Endothelial cell of umbilical vein (primary cell): Measurements from ENCODE around the gene ATXN3L. TPM values are rescaled to one million over a fixed set of nuclear protein-coding genes. Genes with fewer than 3 reads are reported as not detected.

Experiments
- BruUV-seq: library from RNA; stranded (reverse); fragments of 400-500 nt; replicated peaks from 2 replicates; lab custom pipeline; 2021; lab: Mats Ljungman, UMichigan
- CTCF ChIA-PET: fragments of 300-600, 350-600 bp; sonication (Branson Sonifier 250); formaldehyde crosslinking; loops from one replicate; lab custom pipeline; 2021; ENCODE audit warnings: antibody characterized with exemption, inconsistent platforms; lab: Charles Lee
- POLR2A ChIA-PET: fragments of 300-600, 350-600 bp; sonication (Branson Sonifier 250); formaldehyde crosslinking; loops from one replicate; lab custom pipeline; 2021; ENCODE audit warnings: antibody characterized with exemption, inconsistent platforms; lab: Charles Lee
- DNase-seq: peaks from one replicate; pipeline ENCODE4 v3.0.0-alpha.2; 2011; ENCODE audit warnings: low read depth, low spot score
- FAIRE-seq: peaks from 2 replicates; lab custom pipeline; 2011; peaks lifted over from hg19 to GRCh38; lab: Jason Lieb, UNC
- H2AFZ ChIP-seq: 2 replicates; pipeline ENCODE4 v1.6.0; 2012; ENCODE audit warnings: low read depth, low read length, control low read depth, inconsistent platforms
- H3K27ac ChIP-seq: 2 replicates; pipeline ENCODE4 v1.5.1; 2011; ENCODE audit warnings: low read depth, mild to moderate bottlenecking, control low read depth, low read length, moderate library complexity; ENCODE audit not compliant: insufficient read depth
- H3K27me3 ChIP-seq, 2 experiments: 2 replicates each; pipeline versions ENCODE4 v1.6.0 to v1.6.1; 2011; ENCODE audit warnings: low read length in 2 of 2, mixed read lengths in 1 of 2; ENCODE audit not compliant: control insufficient read depth in 2 of 2, insufficient read depth in 2 of 2
- H3K36me3 ChIP-seq, 2 experiments: 2 replicates in 1 of 2; 3 replicates in 1 of 2; pipeline ENCODE4 v1.5.1; 2011; ENCODE audit warnings: low read length in 2 of 2, mild to moderate bottlenecking in 1 of 2, moderate library complexity in 1 of 2; ENCODE audit not compliant: control insufficient read depth in 2 of 2, insufficient read depth in 2 of 2; ENCODE audit errors: extremely low read depth in 1 of 2
- H3K4me1 ChIP-seq: 3 replicates; pipeline ENCODE4 v1.5.1; 2011; ENCODE audit warnings: mild to moderate bottlenecking, low read length; ENCODE audit not compliant: control insufficient read depth, insufficient read depth; ENCODE audit errors: extremely low read depth
- H3K4me2 ChIP-seq: 2 replicates; pipeline ENCODE4 v1.6.1; 2011; ENCODE audit warnings: low read length, control low read depth, mixed read lengths; ENCODE audit not compliant: insufficient read depth
- H3K4me3 ChIP-seq, 3 experiments: fragments of 200-600 bp in 1 of 3; sonication (generic), shearing (Covaris generic) in 1 of 3; replicated peaks in 1 of 3; 2 replicates each; pipeline ENCODE4 v1.5.1; 2011 to 2016; ENCODE audit warnings: control low read depth in 3 of 3, low read length in 3 of 3, mild to moderate bottlenecking in 2 of 3, inconsistent platforms in 1 of 3, low read depth in 1 of 3, moderate library complexity in 1 of 3; ENCODE audit not compliant: insufficient read depth in 1 of 3
- H3K79me2 ChIP-seq: 2 replicates; pipeline ENCODE4 v1.6.0; 2012; ENCODE audit warnings: low read length, inconsistent platforms; ENCODE audit not compliant: control insufficient read depth, insufficient read depth
- H3K9ac ChIP-seq: replicated peaks from 2 replicates; pipeline ENCODE3; 2011; ENCODE audit warnings: low read length, control low read depth; ENCODE audit not compliant: insufficient read depth; ENCODE audit errors: extremely low read depth
- H3K9me1 ChIP-seq: replicated peaks from 3 replicates; pipeline ENCODE4 v1.6.0; 2011; ENCODE audit warnings: mild to moderate bottlenecking, low read length; ENCODE audit not compliant: control insufficient read depth, insufficient read depth; ENCODE audit errors: extremely low read depth
- H3K9me3 ChIP-seq: replicated peaks from 2 replicates; pipeline ENCODE4 v1.5.1; 2012; ENCODE audit warnings: low read length, inconsistent platforms; ENCODE audit not compliant: control insufficient read depth, insufficient read depth
- H4K20me1 ChIP-seq: replicated peaks from 2 replicates; pipeline ENCODE3; 2011; ENCODE audit warnings: mild to moderate bottlenecking, low read length; ENCODE audit not compliant: control insufficient read depth, insufficient read depth; ENCODE audit errors: extremely low read depth
- EZH2 ChIP-seq: IDR thresholded peaks from 2 replicates; pipeline ENCODE4 v1.6.1; 2012; ENCODE audit warnings: borderline replicate concordance, low read depth, mild to moderate bottlenecking, moderate library complexity, low read length, inconsistent platforms; ENCODE audit not compliant: severe bottlenecking
- FOS ChIP-seq: IDR thresholded peaks from 2 replicates; pipeline ENCODE4 v1.6.1; 2011; ENCODE audit warnings: mild to moderate bottlenecking, low read length, moderate library complexity, borderline replicate concordance; ENCODE audit not compliant: insufficient read depth
- JUN ChIP-seq: IDR thresholded peaks from 2 replicates; pipeline ENCODE4 v1.6.1; 2011; ENCODE audit warnings: borderline replicate concordance, low read depth; ENCODE audit not compliant: insufficient read length, insufficient read depth
- MYC ChIP-seq: IDR thresholded peaks from one replicate; pipeline ENCODE4 v1.6.1; 2011; ENCODE audit warnings: mild to moderate bottlenecking, low read depth, low read length
- POLR2A ChIP-seq: IDR thresholded peaks from 2 replicates; pipeline ENCODE4 v1.6.1; 2012; ENCODE audit warnings: low read depth, mild to moderate bottlenecking, control low read depth, low read length
- POLR2AphosphoS5 ChIP-seq: IDR thresholded peaks from 2 replicates; pipeline ENCODE4 v1.6.1; 2012; ENCODE audit warnings: low read depth, mild to moderate bottlenecking, control low read depth, low read length, moderate library complexity; ENCODE audit not compliant: insufficient read depth
- dilution Hi-C: fragments of 300-500 bp; cut with MboI; formaldehyde crosslinking; loops from one replicate; pipeline ENCODE4 v1.15.0; 2019; ENCODE audit warnings: low sequenced_read_pairs; ENCODE audit not compliant: extremely low pct_ligation_motif_present
- intact Hi-C: fragments of 100-400 bp; cut with micrococcal nuclease; formaldehyde crosslinking; loops from one replicate; pipeline ENCODE4 v1.10.0; 2022
- polyA plus RNA-seq, 4 experiments: library from polyadenylated mRNA; depleted of rRNA in 3 of 4; stranded (reverse) in 3 of 4; unstranded in 1 of 4; fragments of >200 nt; gene quantifications; 2 replicates each; pipeline versions ENCODE4 v1.2.1 to v1.2.3, GENCODE V29; 2011 to 2012; ENCODE audit warnings: missing spikeins in 1 of 4
- total RNA-seq: library from RNA; stranded (reverse); gene quantifications from 2 replicates; pipeline ENCODE4 v1.2.3, GENCODE V29; 2021

ATXN3L gene
- total and polyA plus RNA-seq, 2 donors (not counting 3 experiments of a cell fraction or from before 2014, with no cell fraction given), result not detected

DNA sequence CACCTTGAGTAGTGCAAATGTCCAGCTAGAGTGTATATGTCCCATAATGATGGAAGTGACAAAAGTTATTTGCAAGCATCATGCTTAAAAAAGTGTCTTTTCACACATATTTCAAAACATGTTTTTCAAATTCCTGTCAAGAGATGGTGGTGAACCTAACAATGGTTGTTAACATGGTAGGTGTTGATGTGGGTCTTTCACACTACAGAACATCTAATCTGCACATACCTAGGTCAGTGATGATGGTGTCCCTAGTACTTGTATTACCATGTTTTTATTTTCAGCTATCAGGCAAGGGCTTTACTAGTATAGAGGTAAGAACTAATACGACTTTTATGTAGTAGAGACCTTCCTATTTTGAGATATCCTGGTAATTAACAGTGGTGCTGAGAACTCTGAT, 3.4 kb upstream of the ATXN3L start:
- H3K4me3 ChIP-seq, result no peak overlapping the region
- H3K9me3 ChIP-seq, result no peaks in the 10 kb centered on the region
- H4K20me1 ChIP-seq, result no peaks in the 10 kb centered on the region
- H3K79me2 ChIP-seq, result no peaks in the 10 kb centered on the region
- H3K9ac ChIP-seq, result no peak overlapping the region
- FAIRE-seq, result peak; percentile 37
- no peaks in the 10 kb centered on the region for H3K4me1 ChIP-seq
- H3K36me3 ChIP-seq, result no peaks in the 10 kb centered on the region
- no peaks in the 10 kb centered on the region for H3K27me3 ChIP-seq
- H3K27ac ChIP-seq, result no peak overlapping the region
- H3K4me2 ChIP-seq, result no peak overlapping the region
- dilution Hi-C loops, result no loop called here
- POLR2A ChIA-PET, result no interaction called here
- H2AFZ ChIP-seq, result no peak overlapping the region
- DNase-seq, result no peak
- no peaks in the 10 kb centered on the region for H3K9me1 ChIP-seq
- intact Hi-C loops, result no loop called here
- CTCF ChIA-PET, result no interaction called here
- TF ChIP-seq JUN (no peak), FOS (no peak), POLR2AphosphoS5 (no peak), POLR2A (no peak), MYC (no peak)
- no TSS peak for BruUV-seq

DNA sequence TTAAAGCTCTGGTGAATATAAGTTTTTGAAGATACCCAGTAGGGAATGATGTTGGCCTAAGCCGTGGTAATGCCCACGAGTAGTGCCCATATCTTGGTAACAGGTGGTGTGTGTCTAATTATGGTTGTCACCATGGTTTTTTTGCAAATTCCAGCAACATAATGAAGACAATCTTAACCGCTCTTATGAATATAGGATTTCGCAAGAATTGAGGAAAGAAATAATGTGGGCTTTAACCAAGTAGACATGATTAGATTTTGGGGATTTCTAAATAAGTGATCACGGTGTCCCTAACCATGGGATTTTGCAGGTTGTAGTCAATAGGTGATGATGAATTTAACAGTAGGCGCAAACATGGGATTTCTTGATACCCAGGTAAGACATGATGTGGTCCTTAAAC, 2.5 kb downstream of the ATXN3L start:
- ChIA-PET CTCF (no interaction called here), POLR2A (no interaction called here)
- Histone ChIP-seq H3K4me3 (no peak overlapping the region), H3K27me3 (no peaks in the 10 kb centered on the region), H3K36me3 (no peaks in the 10 kb centered on the region), H2AFZ (no peak overlapping the region), H3K79me2 (no peaks in the 10 kb centered on the region), H4K20me1 (no peaks in the 10 kb centered on the region), H3K9me3 (no peaks in the 10 kb centered on the region), H3K4me2 (no peak overlapping the region), H3K4me1 (no peaks in the 10 kb centered on the region), H3K9ac (no peak overlapping the region), H3K27ac (no peak overlapping the region), H3K9me1 (no peaks in the 10 kb centered on the region)
- dilution Hi-C loops (no loop called here), intact Hi-C loops (no loop called here)
- FAIRE-seq (no peak), DNase-seq (no peak)
- BruUV-seq, result no TSS peak
- TF ChIP-seq EZH2 (no peak), JUN (no peak)
